Tibial nerve (tissue), 4 donors: Measurements from ENCODE around the gene KRT3. TPM values are rescaled to one million over a fixed set of nuclear protein-coding genes. Genes with fewer than 3 reads are reported as not detected.

Source experiments
- DNase-seq, 2 donors: peaks; one replicate each; pipeline ENCODE4 v3.0.0-alpha.2; 2019; ENCODE audit warnings: low spot score in 2 of 2
- H3K27ac ChIP-seq, 4 donors: fragments of 200-600 bp; sonication (generic) in 3 of 4; one replicate each; pipeline ENCODE4 v1.5.1; 2017 to 2019; ENCODE audit warnings: mild to moderate bottlenecking in 1 of 4
- H3K27me3 ChIP-seq, 2 donors: fragments of 200-600 bp; sonication (generic) in 1 of 2; one replicate each; pipeline versions ENCODE4 v1.5.1 to v1.6.0; 2017 to 2019
- H3K36me3 ChIP-seq, 3 donors: fragments of 200-600 bp; sonication (generic); one replicate each; pipeline ENCODE4 v1.5.1; 2018 to 2019
- H3K4me1 ChIP-seq, 4 donors: fragments of 200-600 bp; sonication (generic) in 3 of 4; one replicate each; pipeline ENCODE4 v1.5.1; 2017 to 2019
- H3K4me3 ChIP-seq, 4 donors: fragments of 200-600 bp; sonication (generic) in 3 of 4; one replicate each; pipeline ENCODE4 v1.5.1; 2017 to 2019; ENCODE audit warnings: mild to moderate bottlenecking in 1 of 4, moderate library complexity in 1 of 4
- H3K9me3 ChIP-seq, 4 donors: fragments of 200-600 bp; sonication (generic) in 3 of 4; one replicate each; pipeline ENCODE4 v1.5.1; 2017 to 2019
- EP300 ChIP-seq, 2 donors: sonication (generic); formaldehyde crosslinking; IDR thresholded peaks; one replicate each; pipeline ENCODE4 v1.6.1; 2017; ENCODE audit warnings: antibody characterized with exemption in 2 of 2, mild to moderate bottlenecking in 1 of 2
- POLR2A ChIP-seq, 2 donors: fragments of 450-650 bp; IDR thresholded peaks; one replicate each; pipeline ENCODE4 v1.6.1; 2017; ENCODE audit warnings: antibody characterized with exemption in 2 of 2, mild to moderate bottlenecking in 2 of 2, moderate library complexity in 2 of 2
- WGBS, 2 donors: methylation state at CpG; one replicate each; pipeline ENCODE4 v1.1.5; 2018; 5-methylcytosine and 5-hydroxymethylcytosine counted together
- total RNA-seq, 4 donors: library from RNA; depleted of rRNA; stranded (reverse); fragments of >200 nt; gene quantifications; one replicate each; pipeline ENCODE4 v1.1.0, GENCODE V29; 2016
- TF ChIP-seq, protein P1 (sequence below), 5 experiments: fragments of 200-600 bp in 3 of 5; fragments of 450-650 bp in 2 of 5; sonication (generic) in 3 of 5; IDR thresholded peaks; one replicate each; pipeline ENCODE4 v1.5.1; 2016 to 2019; ENCODE audit warnings: antibody characterized with exemption in 5 of 5, mild to moderate bottlenecking in 3 of 5, moderate library complexity in 2 of 5

The KRT3 gene
- total RNA-seq, 4 donors from 2014 or later: not detected

DNA sequence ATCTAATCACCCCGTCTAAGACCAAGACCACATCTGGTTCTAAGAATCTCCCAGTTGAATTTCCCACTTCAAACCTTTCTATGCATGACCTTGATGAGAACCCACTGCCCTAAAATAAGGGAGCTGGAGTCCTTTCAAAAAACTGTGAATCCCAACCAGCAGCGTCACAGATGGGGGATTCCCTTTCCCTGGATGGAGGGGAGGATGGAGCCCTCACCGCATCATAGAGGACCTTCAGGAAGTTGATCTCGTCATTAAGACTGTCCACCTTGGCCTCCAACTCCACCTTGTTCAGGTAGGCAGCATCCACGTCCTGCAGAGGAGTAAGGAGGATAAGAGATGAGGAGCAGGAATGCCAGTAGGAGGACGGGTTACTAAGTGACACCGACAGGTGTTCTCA is 13.2 kb upstream of the KRT3 start:
- Histone ChIP-seq H3K27me3 (no peaks in the 10 kb centered on the region), H3K4me3 (no peak overlapping the region), H3K36me3 (no peaks in the 10 kb centered on the region), H3K27ac (no peak overlapping the region), H3K9me3 (no peaks in the 10 kb centered on the region), H3K4me1 (no peaks in the 10 kb centered on the region)
- DNase-seq: no peak
- no peak for TF ChIP-seq POLR2A (IDR thresholded peaks at IDR 0.05)
- TF ChIP-seq EP300 (IDR thresholded peaks at IDR 0.05): no peak
- TF ChIP-seq, protein P1, sequence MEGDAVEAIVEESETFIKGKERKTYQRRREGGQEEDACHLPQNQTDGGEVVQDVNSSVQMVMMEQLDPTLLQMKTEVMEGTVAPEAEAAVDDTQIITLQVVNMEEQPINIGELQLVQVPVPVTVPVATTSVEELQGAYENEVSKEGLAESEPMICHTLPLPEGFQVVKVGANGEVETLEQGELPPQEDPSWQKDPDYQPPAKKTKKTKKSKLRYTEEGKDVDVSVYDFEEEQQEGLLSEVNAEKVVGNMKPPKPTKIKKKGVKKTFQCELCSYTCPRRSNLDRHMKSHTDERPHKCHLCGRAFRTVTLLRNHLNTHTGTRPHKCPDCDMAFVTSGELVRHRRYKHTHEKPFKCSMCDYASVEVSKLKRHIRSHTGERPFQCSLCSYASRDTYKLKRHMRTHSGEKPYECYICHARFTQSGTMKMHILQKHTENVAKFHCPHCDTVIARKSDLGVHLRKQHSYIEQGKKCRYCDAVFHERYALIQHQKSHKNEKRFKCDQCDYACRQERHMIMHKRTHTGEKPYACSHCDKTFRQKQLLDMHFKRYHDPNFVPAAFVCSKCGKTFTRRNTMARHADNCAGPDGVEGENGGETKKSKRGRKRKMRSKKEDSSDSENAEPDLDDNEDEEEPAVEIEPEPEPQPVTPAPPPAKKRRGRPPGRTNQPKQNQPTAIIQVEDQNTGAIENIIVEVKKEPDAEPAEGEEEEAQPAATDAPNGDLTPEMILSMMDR (IDR thresholded peaks at IDR 0.05): no peak
- WGBS, 2 donors: 82 to 85% methylated on average over 7 of the region's 7 CpGs

DNA sequence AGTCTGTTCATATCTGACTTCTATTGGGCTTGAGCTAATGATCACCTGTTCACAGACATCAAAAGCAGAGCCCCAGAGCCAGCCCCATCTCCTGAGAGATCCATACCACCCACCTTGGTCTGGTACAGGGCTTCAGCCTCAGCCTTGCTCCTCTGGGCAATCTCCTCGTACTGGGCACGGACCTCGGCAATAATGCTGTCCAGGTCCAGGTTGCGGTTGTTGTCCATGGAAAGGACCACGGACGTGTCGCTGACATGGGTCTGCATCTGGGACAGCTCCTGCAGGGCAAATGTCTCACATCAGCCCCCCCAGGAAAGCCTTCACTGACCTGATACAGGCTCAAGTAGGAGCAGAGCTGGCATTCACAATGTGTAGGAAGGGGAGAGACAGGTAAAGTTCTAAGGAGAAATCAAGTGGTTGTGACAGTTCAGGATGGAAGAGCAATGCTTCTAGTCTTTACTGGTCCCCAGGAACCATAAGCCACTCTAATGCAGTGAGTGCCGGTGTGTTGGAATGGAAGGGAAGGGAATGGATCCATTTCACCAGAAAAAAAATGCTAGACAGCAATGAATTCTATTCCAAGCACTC is 12.8 kb upstream of the KRT3 start:
- WGBS, 2 donors: 84 to 93% methylated on average over 8 of the region's 8 CpGs
- Histone ChIP-seq H3K9me3 (no peaks in the 10 kb centered on the region), H3K4me1 (no peaks in the 10 kb centered on the region), H3K27ac (no peak overlapping the region), H3K4me3 (no peak overlapping the region), H3K27me3 (no peaks in the 10 kb centered on the region), H3K36me3 (no peaks in the 10 kb centered on the region)
- TF ChIP-seq POLR2A (IDR thresholded peaks at IDR 0.05) (no peak), EP300 (IDR thresholded peaks at IDR 0.05) (no peak)
- TF ChIP-seq, protein P1 (IDR thresholded peaks at IDR 0.05): no peak
- no peak for DNase-seq

DNA sequence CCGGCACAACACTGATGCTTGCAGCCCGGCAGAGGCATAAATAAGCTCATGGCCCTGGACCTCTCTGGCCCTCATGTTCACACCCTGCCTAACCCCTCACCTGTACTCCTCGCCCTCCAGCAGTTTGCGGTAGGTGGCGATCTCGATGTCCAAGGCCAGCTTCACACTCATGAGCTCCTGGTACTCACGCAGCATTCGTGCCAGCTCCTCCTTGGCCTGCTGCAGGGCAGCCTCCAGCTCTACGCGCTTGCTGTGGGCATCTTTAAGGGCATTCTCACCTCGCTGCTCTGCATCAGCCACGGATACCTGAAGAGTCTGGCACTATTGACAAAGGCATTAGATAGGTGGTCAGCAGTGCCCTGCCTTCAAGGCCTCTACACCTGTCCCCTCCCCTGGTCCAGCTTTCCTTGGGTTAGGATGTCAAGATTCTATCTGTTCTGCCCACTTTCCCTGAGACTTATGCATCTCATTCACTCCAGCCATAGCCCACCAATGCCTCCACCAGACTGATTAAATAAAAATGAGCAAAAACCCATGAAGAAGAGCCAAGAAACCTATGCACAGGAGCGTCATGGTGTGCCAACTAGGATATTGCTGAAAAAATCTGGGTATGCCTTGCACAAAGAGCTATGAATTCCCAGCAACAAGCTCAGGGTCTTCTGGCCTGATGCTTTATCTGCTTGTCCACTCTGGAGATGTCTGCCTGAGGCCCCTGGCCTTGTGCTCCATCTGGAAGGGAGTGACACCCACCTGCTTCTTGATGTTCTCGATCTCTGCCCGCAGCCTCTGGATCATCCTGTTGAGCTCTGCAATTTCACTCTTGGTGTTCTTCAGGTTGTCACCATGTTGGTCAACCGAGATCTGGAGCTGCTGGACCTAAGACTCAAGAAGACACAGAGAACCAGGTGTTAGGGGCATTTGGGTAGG is 11.9 kb upstream of the KRT3 start:
- Histone ChIP-seq H3K36me3 (no peaks in the 10 kb centered on the region), H3K4me1 (no peaks in the 10 kb centered on the region), H3K27me3 (no peaks in the 10 kb centered on the region), H3K27ac (no peak overlapping the region), H3K4me3 (no peak overlapping the region), H3K9me3 (no peaks in the 10 kb centered on the region)
- DNase-seq: no peak
- TF ChIP-seq EP300 (IDR thresholded peaks at IDR 0.05) (no peak), POLR2A (IDR thresholded peaks at IDR 0.05) (no peak)
- TF ChIP-seq, protein P1 (IDR thresholded peaks at IDR 0.05): no peak
- 84 to 88% methylated on average over 16 of the region's 16 CpGs for WGBS, 2 donors

GRCh38 chr12:52806821-52807543 is 11.1 kb upstream of the KRT3 start:
- no peaks in the 10 kb centered on the region for H3K36me3 ChIP-seq
- no peak overlapping the region for H3K4me3 ChIP-seq
- H3K9me3 ChIP-seq: no peaks in the 10 kb centered on the region
- H3K4me1 ChIP-seq: no peaks in the 10 kb centered on the region
- H3K27ac ChIP-seq: no peak overlapping the region
- H3K27me3 ChIP-seq: no peaks in the 10 kb centered on the region
- no peak for DNase-seq
- TF ChIP-seq, protein P1 (IDR thresholded peaks at IDR 0.05): no peak
- TF ChIP-seq EP300 (IDR thresholded peaks at IDR 0.05): no peak
- no peak for TF ChIP-seq POLR2A (IDR thresholded peaks at IDR 0.05)
- 62 to 70% methylated on average over 11 of the region's 11 CpGs for WGBS, 2 donors
